ENCODE measurements around the gene SDR42E2. TPM values are rescaled to one million over a fixed set of nuclear protein-coding genes. Genes with fewer than 3 reads are reported as not detected.

The SDR42E2 gene
- total RNA-seq, 4 donors from 2014 or later: not detected

DNA sequence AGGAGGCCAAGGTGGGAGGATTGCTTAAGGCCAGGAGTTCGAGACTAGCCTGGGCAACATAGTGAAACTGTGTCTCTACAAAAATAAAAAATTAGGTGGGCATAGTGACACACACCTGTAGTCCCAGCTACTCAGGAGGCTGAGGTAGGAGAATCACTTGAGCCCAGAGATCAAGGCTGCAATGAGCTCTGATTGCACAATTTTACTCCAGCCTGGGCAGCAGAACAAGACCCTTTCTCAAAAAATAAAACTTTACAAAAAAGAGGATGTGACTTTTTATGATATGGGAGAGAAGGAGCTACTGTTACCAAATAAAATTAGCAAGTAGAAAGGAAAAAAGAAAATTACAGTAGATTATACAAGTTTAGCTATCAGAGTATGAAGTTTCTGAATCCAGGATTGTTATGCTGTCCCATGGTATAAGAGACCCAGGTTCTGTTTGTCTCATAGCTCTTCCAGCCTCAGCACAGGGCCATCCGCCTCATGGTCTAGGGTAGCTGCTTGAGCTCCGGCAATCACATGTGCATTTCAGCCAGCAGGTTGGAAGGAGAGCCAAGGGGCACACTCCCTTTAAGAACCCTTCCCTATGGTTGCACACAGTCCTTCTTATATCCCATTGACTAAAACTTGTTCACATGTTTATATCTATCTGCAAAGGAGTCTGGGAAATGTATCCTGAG lies 57.2 kb downstream of the SDR42E2 start:
- ATAC-seq (ENCODE audit: low FRiP score): no peak

DNA sequence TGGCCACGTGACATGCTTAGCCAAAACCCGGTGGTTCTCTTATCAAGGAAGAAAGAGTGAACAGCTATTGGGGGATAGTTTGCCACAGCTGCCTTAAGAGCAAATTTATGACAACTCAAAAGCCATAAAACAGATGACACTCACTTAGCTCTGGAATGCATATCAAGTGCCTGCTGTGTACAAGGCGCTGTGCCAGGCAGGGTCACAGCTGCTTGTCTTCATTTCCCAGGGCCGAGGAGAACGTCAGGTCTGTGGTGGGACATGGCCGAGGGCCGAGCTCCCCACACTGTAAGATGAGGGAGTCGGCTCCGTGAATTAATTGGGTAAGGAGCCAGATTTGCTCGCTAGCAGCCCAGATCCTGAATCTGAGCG lies 57.7 kb downstream of the SDR42E2 start:
- no peak for ATAC-seq (ENCODE audit: low FRiP score)
- no peak for DNase-seq (ENCODE audit: low spot score)
- TF ChIP-seq, protein P1, sequence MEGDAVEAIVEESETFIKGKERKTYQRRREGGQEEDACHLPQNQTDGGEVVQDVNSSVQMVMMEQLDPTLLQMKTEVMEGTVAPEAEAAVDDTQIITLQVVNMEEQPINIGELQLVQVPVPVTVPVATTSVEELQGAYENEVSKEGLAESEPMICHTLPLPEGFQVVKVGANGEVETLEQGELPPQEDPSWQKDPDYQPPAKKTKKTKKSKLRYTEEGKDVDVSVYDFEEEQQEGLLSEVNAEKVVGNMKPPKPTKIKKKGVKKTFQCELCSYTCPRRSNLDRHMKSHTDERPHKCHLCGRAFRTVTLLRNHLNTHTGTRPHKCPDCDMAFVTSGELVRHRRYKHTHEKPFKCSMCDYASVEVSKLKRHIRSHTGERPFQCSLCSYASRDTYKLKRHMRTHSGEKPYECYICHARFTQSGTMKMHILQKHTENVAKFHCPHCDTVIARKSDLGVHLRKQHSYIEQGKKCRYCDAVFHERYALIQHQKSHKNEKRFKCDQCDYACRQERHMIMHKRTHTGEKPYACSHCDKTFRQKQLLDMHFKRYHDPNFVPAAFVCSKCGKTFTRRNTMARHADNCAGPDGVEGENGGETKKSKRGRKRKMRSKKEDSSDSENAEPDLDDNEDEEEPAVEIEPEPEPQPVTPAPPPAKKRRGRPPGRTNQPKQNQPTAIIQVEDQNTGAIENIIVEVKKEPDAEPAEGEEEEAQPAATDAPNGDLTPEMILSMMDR (IDR thresholded peaks at IDR 0.05): no peak

More for the DNA sequence above, 57.2 kb downstream of the SDR42E2 start:
- TF ChIP-seq, protein P1 (IDR thresholded peaks at IDR 0.05): no peak
- DNase-seq (ENCODE audit: low spot score): no peak

DNA sequence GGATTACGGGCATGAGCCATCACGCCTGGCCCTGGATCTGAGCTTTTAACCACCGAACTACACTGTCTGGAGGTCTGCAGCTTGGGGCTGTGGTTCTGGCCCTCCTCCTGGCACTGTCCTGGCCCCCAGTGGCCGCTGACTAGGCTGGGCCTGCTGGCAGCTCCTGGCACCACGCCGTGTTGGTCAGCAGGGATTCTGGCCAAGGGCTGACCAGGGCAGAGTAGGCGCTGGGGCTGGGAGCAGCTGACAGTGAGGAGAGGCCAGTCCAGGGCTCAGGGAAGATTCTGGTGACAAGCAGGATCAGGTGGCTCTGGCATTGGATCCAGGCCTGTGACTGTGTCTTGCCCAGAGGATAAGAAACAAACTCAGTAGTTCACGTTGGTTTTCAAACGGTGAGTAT lies 58.4 kb downstream of the SDR42E2 start:
- TF ChIP-seq, protein P1 (IDR thresholded peaks at IDR 0.05): no peak
- ATAC-seq (ENCODE audit: low FRiP score) (no peak), DNase-seq (ENCODE audit: low spot score) (no peak)

DNA sequence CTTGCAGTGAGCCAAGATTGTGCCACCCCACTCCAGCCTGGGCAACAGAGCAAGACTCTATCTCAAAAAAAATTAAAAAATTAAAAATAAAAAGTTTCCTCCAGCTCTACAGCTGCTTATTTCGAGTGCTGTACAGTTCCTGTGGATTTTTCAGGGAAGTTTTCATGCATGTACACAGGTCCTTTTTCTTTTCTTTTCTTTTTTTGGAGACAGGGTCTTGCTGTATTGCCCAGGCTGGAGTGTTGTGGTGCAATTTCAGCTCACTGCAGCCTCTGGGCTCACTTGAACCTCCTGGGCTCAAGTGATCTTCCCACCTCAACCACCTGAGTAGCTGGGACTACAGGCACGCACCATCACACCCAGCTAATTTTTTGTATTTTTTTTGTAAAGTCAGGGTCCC lies 59.7 kb downstream of the SDR42E2 start:
- TF ChIP-seq, protein P1 (IDR thresholded peaks at IDR 0.05): no peak
- DNase-seq (ENCODE audit: low spot score) (no peak), ATAC-seq (ENCODE audit: low FRiP score) (no peak)

DNA sequence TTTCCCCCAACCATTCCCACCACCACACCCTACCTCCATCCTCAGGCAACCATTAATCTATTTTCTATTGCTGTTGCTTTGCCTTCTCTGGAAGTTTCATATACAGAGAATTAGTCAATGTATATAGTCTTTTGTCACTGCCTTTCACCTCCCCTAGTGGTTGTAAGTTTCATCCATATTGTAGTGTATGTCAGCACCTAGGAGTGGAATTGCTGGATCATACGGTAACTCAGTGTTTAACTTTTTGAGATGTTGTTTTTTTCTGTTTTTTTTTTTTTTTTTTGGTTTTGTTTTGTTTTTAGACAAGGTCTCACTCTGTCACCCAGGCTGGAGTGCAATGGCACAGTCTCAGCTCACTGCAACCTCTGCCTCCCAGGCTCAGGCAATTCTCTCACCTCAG lies 60.7 kb downstream of the SDR42E2 start:
- TF ChIP-seq, protein P1 (IDR thresholded peaks at IDR 0.05): no peak
- DNase-seq (ENCODE audit: low spot score): no peak
- ATAC-seq (ENCODE audit: low FRiP score): no peak

DNA sequence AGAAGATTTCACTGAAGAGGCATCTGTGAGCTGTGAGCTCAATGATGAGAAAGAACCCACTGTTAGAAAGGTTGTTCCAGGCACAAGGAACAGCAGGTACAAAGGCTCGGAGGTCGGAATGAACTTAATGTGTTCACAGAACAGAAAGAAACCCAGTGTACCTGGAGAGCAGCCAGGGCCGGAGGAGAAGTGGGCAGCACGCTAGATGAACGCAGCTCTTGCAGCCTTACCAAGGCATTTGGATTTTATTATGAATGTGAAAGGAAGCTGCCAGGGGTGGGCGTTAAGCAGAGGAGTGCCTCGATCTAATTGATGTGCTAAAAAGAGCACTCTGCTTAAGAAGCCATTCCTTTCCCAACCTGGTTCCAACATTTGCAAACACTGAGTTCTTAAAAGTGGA lies 62.8 kb downstream of the SDR42E2 start:
- no peak for ATAC-seq (ENCODE audit: low FRiP score)
- DNase-seq (ENCODE audit: low spot score): no peak
- TF ChIP-seq, protein P1 (IDR thresholded peaks at IDR 0.05): no peak

DNA sequence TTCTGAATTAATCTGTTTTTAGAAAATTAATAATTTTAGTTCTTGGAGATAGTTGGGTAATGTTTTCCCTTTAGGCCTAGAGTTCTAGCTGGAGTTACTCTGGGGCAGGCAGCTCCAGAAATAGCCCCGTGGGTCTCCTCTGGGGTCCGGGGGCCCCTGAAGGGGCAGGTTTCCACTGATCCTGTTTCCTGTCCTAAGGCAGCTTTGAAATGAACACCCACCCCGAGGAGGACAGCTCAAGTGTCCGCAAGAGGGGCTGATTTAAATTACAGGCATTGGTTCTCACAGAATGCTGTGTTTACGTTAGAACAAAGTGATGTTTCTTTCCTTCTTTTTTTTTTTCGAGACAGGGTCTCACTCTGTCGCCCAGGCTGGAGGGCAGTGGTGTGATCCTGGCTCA lies 67.6 kb downstream of the SDR42E2 start:
- ATAC-seq (ENCODE audit: low FRiP score): no peak
- TF ChIP-seq, protein P1 (IDR thresholded peaks at IDR 0.05): no peak
- no peak for DNase-seq (ENCODE audit: low spot score)
